Islet of Langerhans (tissue), 1 donor: ENCODE data around the gene REX1BD.

Experiments used
- FAIRE-seq: peaks from one replicate; lab custom pipeline; 2011; peaks lifted over from hg19 to GRCh38; lab: Jason Lieb, UNC

REX1BD gene

GRCh38 chr19:18616023-18616422 lies 27.4 kb downstream of the REX1BD start:
- no peak for FAIRE-seq

- no peak for FAIRE-seq
Measured at GRCh38 chr19:18617562-18617961, 29.0 kb downstream of the REX1BD start.

DNA sequence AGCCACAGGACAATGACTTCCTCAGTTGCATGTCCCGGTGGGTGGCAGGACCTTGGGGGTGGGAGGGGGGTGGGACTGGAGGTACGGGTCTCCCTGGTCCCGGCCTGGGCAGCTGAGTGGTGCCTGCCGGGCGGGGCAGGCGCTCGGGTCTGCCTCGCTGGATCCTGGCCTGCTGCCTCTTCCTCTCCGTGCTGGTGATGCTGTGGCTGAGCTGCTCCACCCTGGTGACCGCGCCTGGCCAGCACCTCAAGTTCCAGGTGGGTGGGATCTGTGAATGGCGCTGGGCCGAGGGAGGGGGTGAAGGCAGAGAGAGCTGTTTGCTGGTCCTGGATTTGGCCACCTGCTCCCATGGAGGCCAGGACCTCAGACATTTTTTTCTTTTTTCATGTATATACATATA lies 29.6 kb downstream of the REX1BD start:
- no peak for FAIRE-seq

- FAIRE-seq = no peak
Measured at GRCh38 chr19:18620311-18620710, 31.7 kb downstream of the REX1BD start.

GRCh38 chr19:18620902-18621301 lies 32.3 kb downstream of the REX1BD start:
- no peak for FAIRE-seq

GRCh38 chr19:18626906-18627305 lies 38.3 kb downstream of the REX1BD start:
- FAIRE-seq = no peak

- FAIRE-seq = no peak
Measured at GRCh38 chr19:18629166-18630088, 40.8 kb downstream of the REX1BD start.

DNA sequence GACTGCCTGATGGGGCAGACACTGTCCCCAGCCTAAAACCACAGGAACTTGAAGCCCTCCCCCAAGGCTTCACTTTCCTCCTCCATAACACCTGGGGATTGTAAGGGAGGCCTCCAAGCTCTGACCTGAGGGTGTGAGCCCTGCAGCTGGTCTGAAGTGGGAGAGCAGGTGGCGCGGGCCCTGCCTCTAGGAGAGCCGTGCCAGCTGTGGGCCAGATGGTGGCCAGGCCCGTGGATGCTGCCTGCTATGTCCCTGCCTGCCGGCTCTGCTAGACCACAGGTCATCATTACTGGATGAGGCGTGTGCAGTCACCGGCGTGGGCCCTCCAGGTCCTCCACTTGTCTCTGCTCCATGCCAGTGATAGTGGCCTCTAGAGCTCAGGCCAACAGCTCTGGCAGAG lies 44.7 kb downstream of the REX1BD start:
- no peak for FAIRE-seq

- FAIRE-seq = no peak
Measured at GRCh38 chr19:18634612-18635297, 46.2 kb downstream of the REX1BD start.

DNA sequence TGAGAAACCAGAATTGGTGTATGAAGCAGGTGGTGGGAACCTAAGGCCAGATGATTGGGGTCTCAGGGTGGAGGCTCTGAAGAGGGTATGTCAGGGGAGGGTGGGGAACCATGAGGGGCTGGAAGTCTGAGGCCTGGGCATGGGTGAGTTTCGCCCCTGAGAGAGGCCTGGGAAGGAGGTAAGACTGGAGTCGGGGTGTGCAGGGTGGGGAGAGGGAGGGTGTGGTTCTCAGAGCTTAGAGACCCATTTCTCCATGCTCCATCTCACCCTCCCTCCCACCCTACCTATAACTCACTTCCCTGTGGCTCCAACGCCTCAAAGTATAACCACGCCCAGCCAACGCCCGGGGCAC lies 47.2 kb downstream of the REX1BD start:
- FAIRE-seq = no peak

GRCh38 chr19:18636183-18636968 lies 47.8 kb downstream of the REX1BD start:
- FAIRE-seq = no peak

GRCh38 chr19:18636969-18637629 lies 48.5 kb downstream of the REX1BD start, which contains the start of gene KLHL26:
Gene KLHL26 (plus strand): TSS chr19:18637028. CDS start chr19:18637055, 27 bp downstream.
- no peak for FAIRE-seq

- FAIRE-seq = no peak
Measured at GRCh38 chr19:18637673-18638630, 49.4 kb downstream of the REX1BD start.

DNA sequence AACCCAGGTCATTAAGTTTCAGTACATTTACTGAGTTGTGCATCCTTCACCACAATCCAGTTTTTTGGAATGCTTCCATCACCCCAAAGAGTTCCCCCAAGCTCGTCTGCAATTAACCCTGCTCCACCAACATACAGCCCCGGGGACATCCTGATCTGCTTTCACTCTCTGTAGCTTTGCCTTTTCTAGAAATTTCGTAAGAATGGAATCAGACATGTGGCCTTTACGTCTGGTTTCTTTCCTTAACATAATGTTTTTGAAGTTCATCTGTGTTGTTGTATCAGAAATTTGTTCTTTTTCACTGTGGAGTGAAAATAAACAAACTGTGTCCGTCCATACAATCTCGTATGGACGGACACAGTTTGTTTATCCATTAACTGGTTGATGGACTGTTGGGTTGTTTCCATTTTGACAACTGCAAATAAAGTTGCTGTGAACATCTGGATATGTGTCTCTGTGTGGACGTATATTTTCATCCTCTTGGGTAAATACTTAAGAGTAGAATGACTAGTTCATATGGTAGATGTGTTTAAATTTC lies 51.2 kb downstream of the REX1BD start:
- FAIRE-seq = no peak
